Glutamatergic neuron (in vitro differentiated cells): ENCODE data around the gene SULT1E1. TPM values are rescaled to one million over a fixed set of nuclear protein-coding genes. Genes with fewer than 3 reads are reported as not detected.

ENCODE experiments used
- DNase-seq: peaks from one replicate; pipeline ENCODE4 v3.0.0; 2022
- H3K27ac Mint-ChIP-seq: one replicate; pipeline ENCODE4 v1.8.0; 2020; ENCODE audit warnings: mild to moderate bottlenecking, mixed read lengths, inconsistent platforms; ENCODE audit not compliant: unreplicated experiment
- H3K27me3 Mint-ChIP-seq: one replicate; pipeline ENCODE4 v1.8.0; 2020; ENCODE audit warnings: mild to moderate bottlenecking, moderate library complexity, mixed read lengths, inconsistent platforms; ENCODE audit not compliant: unreplicated experiment
- H3K36me3 Mint-ChIP-seq: one replicate; pipeline ENCODE4 v1.8.0; 2020; ENCODE audit warnings: mild to moderate bottlenecking, mixed read lengths, inconsistent platforms; ENCODE audit not compliant: unreplicated experiment
- H3K4me1 Mint-ChIP-seq: one replicate; pipeline ENCODE4 v1.8.0; 2020; ENCODE audit warnings: mild to moderate bottlenecking, low read depth, mixed read lengths, inconsistent platforms; ENCODE audit not compliant: unreplicated experiment
- H3K4me3 Mint-ChIP-seq: one replicate; pipeline ENCODE4 v1.8.0; 2020; ENCODE audit warnings: mild to moderate bottlenecking, mixed read lengths, inconsistent platforms; ENCODE audit not compliant: unreplicated experiment
- H3K9me3 Mint-ChIP-seq: one replicate; pipeline ENCODE4 v1.8.0; 2020; ENCODE audit warnings: mild to moderate bottlenecking, moderate library complexity, mixed read lengths, inconsistent platforms; ENCODE audit not compliant: unreplicated experiment
- CTCF ChIP-seq: fragments of 200-600 bp; sonication (generic); IDR thresholded peaks from one replicate; pipeline ENCODE4 v1.5.0; 2021; ENCODE audit not compliant: partially characterized antibody, unreplicated experiment
- total RNA-seq: library from RNA; stranded (reverse); fragmentation: NEBNext Ultra II Directional; extraction: Animal tissue kit (Norgen Biotek cat#: 25700); gene quantifications from one replicate; pipeline ENCODE4 v1.2.1, GENCODE V29; 2021; ENCODE audit not compliant: unreplicated experiment

The SULT1E1 gene
- total RNA-seq, 1 donor from 2014 or later, result not detected

DNA sequence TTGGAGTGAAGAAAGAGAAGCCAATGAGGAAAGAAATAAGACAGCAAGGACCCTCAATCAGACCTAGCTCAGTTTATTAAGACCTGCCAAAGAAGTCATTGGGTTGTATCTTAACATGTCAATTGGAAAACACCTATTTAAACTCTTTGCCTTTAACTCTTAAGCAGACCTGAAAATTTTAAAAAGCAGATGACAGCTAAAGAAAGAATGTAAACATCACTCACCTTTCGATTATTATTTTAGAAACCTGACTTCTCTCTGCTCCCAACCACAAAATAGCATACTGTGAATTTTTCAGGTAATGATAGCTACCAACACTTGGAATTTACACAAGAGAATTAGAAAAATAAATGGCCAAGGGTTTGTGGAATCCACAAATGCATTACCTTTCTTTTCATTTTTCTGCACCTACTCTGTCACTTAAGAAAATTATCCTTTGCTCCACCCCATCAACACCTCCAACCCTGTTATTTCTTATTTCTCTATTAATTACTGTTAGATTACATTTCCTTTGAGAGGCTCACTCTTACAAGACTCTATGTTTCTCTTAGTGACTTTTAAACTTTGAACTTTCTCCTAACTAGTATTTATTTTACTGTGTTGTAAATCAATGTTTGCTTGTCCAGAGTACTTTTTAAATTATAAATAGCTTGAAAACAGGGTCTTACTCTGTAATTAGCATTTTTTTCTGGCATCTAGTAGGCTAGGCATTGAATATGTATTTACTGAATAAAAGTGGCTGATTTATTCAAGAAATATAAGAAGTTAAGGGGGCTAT, 765 bp upstream of the SULT1E1 start:
- TF ChIP-seq CTCF, result no peak
- Mint-ChIP-seq H3K9me3 (no peaks in the 10 kb centered on the region), H3K27me3 (no peaks in the 10 kb centered on the region), H3K4me1 (no peaks in the 10 kb centered on the region), H3K36me3 (no peaks in the 10 kb centered on the region), H3K27ac (no peak overlapping the region), H3K4me3 (no peak overlapping the region)
- no peak for DNase-seq

- Mint-ChIP-seq H3K9me3 (no peaks in the 10 kb centered on the region), H3K27ac (no peak overlapping the region), H3K4me3 (no peak overlapping the region), H3K4me1 (no peaks in the 10 kb centered on the region), H3K36me3 (no peaks in the 10 kb centered on the region), H3K27me3 (no peaks in the 10 kb centered on the region)
- no peak for TF ChIP-seq CTCF
- no peak for DNase-seq
Measured at GRCh38 chr4:69859140-69859685, 732 bp downstream of the SULT1E1 start.

GRCh38 chr4:69858690-69859089, 1.3 kb downstream of the SULT1E1 start:
- Mint-ChIP-seq H3K4me1 (no peaks in the 10 kb centered on the region), H3K9me3 (no peaks in the 10 kb centered on the region), H3K4me3 (no peak overlapping the region), H3K36me3 (no peaks in the 10 kb centered on the region), H3K27me3 (no peaks in the 10 kb centered on the region), H3K27ac (no peak overlapping the region)
- TF ChIP-seq CTCF, result no peak
- no peak for DNase-seq

DNA sequence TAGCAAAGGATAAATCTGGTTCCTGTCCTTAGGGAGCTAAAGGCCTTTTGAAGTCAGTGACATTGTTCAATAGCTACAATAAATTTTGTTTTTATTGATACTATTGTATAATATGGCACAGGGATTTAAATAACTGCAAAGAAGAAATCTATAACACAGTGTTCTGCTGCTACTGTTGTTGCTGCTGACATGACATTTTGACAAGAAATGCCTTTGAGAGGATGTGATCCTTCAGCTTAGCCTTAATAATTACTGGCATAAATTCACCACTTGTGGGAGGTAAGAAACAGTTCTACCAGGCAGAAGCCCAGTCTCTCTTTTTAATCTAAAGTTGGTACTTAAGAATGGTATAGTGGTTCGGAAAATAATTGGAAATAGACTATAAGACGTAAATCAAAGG, 4.1 kb downstream of the SULT1E1 start:
- H3K27ac Mint-ChIP-seq, result no peak overlapping the region
- H3K4me3 Mint-ChIP-seq, result no peak overlapping the region
- no peaks in the 10 kb centered on the region for H3K9me3 Mint-ChIP-seq
- no peaks in the 10 kb centered on the region for H3K36me3 Mint-ChIP-seq
- H3K4me1 Mint-ChIP-seq, result no peaks in the 10 kb centered on the region
- TF ChIP-seq CTCF, result no peak
- no peak for DNase-seq
- no peaks in the 10 kb centered on the region for H3K27me3 Mint-ChIP-seq

DNA sequence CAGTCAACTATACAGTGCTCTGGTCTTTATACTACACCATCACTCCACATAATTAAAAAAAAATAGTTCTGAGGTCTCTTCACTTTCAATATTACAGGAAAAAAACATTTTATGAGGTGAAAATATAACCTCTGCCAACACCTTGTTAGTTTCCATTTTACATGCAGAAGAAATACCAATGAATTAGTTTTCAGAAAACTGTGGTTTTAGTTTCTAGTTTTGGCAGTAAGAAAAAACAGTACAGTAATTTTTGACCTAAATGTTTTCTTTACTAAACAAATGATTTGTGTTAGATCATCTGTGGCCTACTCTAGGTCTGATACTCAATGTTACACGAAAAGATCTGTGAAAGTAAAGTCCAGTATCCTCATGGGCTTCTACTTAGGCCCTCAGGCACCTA, 10.0 kb downstream of the SULT1E1 start:
- no peak for DNase-seq
- TF ChIP-seq CTCF, result no peak
- H3K27ac Mint-ChIP-seq, result no peak overlapping the region
- H3K36me3 Mint-ChIP-seq, result no peaks in the 10 kb centered on the region
- H3K4me3 Mint-ChIP-seq, result no peak overlapping the region
- H3K9me3 Mint-ChIP-seq, result no peaks in the 10 kb centered on the region
- H3K27me3 Mint-ChIP-seq, result no peaks in the 10 kb centered on the region
- H3K4me1 Mint-ChIP-seq, result no peaks in the 10 kb centered on the region
